Central memory CD4-positive, alpha-beta T cell (primary cell): Measurements from ENCODE around the gene IGF2.

ENCODE experiments used
- DNase-seq: peaks from one replicate; pipeline ENCODE4 v3.0.0; 2022

The IGF2 gene

DNA sequence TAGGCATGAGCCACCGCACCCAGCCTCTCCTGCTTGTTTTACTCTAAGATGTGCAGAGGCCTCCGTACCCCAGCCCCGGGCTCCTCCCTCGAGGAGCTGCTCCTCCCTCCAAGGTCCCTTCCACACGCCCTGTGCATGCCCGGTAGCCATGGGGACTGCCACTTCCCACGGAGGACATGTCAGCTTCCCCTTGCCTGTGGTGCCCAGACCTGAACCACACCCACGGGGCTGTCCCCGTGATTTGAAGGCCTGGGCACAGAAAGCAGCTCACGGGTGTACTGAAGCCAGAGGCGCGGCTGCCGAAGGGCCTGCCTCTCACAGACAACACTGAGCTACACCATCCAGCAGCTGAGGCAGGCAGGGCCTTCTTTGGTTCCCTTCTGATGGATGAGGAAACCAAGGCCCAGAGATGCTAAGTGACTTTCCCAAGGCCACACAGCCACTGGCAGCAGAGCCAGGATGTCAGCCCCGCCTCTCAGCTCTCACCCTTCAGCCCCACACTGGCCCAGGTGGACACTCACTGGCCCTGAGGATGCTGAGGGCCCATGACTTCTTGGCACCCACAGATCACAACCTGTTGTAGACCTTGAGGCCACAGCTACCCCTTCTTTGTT lies 14.5 kb upstream of the IGF2 start:
- no peak for DNase-seq

- DNase-seq, result peak; percentile 72
Measured at GRCh38 chr11:2151500-2152257, 12.5 kb upstream of the IGF2 start.

DNA sequence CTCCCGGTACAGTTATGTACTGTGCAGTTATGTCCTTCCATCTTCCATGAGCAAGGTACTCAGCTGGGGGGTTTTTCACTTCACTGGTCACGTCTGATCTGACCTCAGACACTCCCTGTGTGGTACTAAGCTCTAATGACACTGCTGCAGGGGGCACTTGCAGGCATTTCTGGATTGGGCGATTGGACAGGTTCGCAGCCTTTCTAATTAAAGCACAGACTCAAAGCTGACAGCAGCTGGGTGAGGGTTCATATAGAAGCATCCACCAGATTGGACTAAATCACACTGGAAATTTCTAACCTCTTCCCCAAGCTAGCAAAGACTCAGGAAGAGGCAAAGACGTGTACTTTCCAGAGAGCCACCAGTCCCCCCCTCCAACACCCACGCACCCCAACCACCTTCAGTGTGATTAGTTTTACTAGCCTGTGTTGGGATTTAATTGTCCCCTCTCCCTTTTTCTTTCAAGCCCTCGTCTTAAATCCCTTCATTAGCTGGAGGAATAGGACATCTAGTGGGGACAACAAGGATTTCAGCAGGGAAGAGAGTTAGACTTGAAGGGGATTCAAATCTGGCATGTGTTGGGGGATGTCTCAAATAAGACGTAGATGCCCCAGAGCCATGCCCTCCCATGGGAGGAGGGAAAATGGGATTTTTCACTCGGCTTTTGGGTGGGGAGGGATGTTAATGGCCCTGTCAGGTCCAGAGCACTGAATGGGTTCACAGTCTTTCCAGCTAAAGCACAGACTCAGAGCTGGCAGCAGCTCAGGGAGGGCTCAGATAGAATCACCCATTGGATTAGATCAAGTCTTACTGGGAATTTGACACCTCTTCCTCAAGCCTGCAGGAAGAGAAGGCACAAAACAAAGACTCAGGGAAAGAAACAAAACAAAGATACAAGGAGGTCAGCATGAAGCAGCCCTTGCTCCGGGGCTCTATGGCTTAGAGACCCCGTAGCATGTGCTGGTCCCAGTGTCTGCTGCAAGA lies 11.0 kb upstream of the IGF2 start:
- DNase-seq, result no peak

DNA sequence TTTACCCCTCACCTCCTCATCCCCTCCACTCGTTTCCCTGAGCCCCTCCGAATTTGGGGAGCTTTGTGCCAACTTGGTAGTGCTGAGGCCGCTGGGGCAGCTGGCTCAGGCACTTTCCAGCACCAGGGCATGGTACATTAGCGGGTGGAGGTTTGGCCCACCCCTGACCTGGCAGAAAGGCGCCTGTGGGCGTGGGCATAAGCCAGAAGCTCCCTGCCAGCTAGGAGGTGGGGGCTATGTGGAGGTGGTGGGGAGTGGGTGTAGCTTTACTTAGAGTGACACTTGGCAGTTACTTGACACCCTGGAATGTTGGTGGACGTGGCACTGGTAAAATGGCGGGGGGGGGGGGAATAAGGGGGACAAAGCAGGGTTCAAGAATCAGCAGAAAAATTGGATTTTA lies 10.3 kb upstream of the IGF2 start:
- no peak for DNase-seq

- no peak for DNase-seq
Measured at GRCh38 chr11:2148595-2148994, 9.4 kb upstream of the IGF2 start.

DNA sequence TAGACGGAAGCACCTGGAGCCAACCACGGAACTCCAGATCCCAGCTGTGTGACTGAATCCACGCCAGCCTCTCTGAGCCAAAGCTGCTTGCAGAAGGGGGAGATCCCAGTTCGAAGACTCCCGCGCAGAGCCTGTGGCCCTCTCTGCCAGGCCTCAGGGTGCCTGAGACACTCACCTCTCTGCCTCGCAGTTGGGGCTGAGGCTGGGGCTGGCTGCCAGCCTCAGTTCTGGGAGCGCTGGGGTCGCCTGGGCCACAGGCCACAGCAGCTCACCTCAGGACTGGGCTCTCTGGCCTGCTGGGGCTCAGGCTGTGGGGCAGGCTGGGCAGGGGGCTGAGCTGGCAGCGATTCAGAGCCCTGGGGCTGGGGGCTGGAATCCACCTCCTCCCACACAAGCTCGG lies 8.2 kb upstream of the IGF2 start:
- DNase-seq, result no peak

DNA sequence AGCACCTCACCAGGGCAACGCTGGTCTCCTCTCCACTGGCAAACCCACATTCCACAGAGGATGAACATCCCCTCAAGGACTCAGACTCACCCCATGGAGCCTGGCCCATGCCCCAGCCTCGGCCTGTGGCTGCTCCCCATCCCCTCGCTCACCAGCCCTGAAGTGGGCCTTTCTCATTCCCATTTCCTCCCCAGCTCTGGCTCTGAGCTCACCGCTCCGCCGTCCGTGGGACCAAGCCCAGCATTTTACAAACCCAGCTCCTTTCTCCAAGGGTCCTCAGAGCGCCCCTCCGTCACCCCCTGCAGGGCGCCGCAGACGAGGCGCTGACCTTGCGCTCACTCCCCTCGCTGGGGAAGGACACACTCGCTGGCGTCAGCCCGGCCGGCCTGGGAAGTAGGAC lies 6.9 kb upstream of the IGF2 start:
- no peak for DNase-seq

DNA sequence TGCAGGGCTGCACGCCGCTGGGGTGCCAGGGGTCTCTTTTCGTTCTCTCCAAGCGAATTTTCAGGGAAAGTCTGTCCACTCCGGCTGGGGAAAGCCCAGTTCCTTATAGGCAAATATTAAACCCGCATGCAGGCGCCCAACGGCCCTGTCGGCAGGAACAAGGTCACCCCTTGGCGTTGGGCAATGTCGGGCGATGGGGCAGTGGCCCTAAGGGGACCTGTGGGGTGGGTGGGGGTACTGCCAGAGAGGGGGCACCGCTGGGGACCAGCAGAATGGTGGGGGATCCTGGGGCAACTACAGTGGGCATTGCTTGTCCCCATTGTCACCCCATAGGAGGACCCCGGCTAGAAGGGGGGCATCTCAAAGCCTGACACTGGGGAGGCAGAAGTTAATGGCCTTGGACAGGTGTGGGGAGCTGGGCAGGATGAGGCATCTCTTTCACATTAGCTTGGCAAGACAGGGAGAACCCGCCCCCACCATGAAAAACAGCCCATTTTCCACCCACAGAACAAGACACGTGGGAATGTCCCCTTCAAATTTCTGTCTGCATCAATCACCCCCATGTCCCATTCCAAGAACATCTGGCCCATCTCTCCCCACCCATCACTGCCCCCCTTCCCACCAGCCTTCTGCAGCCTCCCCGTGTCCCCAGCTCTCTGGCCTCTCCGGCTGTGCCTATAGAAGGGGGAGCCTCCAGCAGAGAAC lies 5.5 kb upstream of the IGF2 start:
- no peak for DNase-seq

- DNase-seq, result no peak
Measured at GRCh38 chr11:2143799-2144543, 4.8 kb upstream of the IGF2 start.

- no peak for DNase-seq
Measured at GRCh38 chr11:2143477-2143798, 4.2 kb upstream of the IGF2 start.

DNA sequence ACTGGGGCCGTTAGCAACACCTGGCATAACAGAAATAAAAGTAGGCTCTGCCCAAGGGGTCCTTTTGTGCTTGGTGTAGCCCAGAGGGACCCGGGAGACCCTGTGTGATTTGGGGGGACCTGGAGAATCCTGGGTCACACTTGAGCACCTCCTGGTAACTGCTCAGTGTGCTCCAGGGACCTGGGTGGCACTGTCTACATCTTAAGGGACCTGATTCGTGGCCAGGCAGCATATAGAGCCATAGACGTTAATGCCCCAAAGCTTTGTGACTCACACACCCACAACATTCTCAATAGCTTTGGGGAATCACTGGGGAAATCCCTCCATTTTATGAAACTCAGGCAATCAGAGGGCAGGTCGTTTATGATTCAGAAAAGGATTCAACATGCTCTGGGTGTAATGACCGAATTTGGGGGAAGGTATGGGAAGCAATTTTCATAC lies 3.6 kb upstream of the IGF2 start:
- DNase-seq, result no peak

- DNase-seq, result no peak
Measured at GRCh38 chr11:2142300-2142759, 3.1 kb upstream of the IGF2 start.

DNA sequence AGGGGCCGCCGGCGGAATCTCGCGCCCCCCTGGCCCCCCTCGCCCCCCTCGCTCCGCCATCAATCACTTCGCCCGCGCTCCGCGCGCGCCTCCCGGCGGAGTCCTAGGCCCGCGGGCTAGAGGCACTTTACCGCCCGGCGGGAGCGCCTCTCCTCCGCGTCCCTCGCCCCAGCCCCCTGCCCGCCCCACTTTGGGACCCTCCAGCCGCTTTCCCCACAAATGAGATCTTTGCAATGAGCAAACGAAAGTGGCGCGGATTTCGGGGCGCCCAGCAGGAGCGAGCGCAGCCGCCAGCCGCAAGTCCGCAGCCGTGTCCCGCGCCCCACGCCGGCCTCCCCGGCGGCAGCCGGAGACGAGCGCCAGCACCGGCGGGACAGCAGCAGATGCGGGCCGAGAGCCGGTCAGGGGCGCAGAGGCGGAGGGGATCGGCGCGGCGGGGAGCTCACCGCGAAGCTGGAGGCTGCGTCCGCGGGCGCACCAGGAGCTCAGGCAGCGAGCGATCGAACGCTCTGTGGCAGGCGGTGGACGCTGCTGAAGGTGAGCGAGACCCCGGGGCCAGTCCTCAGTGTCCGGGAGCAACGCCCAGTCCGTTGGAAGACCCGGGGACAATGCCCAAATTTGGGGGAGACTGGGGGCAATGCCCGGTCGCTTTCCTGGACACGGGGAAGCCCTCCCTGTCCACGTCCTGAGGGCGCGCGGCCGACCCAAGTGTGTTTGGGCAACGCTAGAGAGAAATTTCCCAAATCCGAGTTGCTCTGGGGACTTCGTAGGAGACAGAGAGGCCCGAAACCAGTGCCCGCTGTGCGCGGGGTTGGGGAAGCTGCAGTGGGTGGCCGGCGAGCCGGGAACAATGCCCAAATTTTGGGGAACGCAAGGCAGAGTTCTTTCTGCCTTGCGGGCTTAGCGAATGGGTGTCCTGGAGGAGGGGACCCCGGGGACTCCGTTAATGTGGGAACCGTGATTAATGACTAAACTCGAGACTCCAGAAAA lies 1.5 kb upstream of the IGF2 start:
- no peak for DNase-seq

GRCh38 chr11:2139621-2140337 lies 590 bp upstream of the IGF2 start:
- DNase-seq, result no peak

DNA sequence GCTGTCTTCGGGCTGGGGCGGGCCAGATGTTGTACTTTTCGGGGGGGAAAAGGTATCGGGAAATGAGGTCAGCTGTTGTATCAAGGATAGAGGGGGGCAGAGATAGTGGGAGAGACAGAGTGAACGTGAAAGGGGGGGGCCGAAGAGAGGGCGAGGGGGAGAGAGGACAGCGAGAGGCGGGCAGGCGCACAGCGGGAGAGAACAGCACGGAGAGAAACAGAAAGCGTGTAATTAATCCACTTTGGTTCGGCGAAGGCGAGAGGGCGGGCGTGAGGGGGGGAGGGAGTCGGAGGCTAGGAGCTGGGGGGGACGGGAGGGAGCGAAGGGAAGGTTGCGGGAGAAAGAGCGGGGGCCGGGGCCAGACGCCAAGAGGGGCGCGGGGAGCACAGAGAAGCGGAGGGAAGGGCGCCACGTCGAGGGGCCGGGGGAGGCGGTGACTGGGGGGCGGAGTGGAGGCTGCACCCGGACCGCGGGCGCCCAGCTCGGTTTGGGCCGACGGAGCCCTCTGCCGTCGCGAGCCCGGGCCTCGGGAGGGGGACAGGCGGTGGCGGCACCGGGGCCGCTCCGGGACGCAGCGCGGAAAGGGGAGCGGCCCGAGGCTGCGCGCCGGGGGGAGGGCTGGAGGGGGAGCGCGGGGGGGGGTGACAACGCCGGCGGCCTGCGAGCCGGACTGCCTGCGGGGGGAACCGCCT lies 612 bp downstream of the IGF2 start:
- no peak for DNase-seq

DNA sequence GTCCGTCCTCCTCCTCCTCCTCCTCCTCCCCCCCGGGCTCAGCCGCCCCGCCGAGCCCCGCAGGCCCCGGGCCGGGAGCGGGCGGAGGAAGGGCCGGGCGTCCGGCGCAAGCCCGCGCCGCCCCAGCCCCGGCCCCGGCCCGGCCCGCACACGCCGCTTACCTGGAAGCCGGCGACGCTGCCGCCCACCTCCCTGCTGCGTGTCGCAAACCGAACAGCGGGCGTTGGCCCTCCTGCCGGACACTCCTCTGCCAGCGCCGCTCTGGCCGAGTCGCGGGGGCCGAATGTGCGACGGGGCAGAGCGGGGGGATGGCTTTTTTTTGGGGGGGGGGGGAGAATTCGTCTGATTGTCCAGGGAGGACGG lies 1.1 kb downstream of the IGF2 start:
- DNase-seq, result no peak

DNA sequence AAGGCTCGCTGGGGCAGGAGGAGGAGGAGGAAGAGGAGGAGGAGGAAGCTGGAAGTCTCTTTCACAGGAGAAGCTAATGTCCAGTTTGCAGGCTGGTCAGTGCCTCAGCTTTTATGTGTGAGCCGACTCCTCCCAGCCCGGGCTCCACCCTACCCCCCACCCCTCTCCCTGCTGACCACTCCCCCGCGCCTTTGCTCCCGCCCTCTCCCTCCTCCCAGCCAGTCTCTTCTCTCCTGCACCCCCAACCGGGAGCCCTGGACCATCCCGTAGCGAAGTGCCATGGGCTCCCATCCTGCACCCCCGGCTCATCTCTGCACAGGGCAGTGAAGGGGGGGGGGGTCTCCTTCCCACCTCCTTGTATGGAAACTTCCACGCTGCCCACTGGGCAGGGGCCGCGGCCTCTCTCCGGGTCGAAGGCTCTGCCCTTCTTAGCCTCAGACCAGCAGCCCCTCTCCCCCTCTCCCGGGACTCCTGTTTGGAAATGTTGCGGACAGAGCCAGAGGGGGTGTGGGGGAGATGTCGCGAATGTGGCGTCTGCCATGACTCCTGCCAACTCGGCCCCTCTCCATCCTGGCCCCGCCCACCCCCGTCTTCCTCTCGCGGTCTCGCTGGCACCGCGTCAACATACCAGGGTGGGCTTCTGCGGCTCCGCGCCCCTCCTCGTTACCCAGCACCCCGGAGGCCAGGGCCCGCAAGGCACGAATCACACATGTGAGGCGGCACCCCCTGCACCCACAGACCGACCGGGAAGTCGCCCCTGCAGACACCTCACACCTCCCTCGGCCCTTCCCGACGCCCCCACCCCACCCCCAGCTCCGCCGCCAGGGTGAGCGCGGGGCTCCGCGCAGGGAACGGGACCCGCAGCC lies 1.8 kb downstream of the IGF2 start:
- no peak for DNase-seq

DNA sequence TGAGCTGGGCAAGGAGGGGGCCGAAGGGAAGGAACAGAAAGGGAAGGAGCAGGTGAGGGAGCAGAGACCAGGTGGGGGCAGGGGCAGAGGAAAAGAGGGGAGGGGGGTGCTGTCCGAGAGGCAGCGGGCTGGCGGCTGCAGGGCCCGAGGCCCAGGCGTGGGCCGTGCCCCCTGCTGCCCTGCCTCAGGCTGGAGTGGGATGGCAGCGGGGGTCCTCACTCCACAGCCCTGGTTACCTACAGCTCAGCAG lies 2.3 kb downstream of the IGF2 start:
- DNase-seq, result no peak
